WTC11 (cell line): ENCODE data around the gene ADCY3. TPM values are rescaled to one million over a fixed set of nuclear protein-coding genes. Genes with fewer than 3 reads are reported as not detected.

ENCODE experiments used
- ATAC-seq: fragments of 200-7000 bp; cut with Tn5 transposase; 2 replicates; pipeline ENCODE4 v1.10.0; 2021; ENCODE audit warnings: mild to moderate bottlenecking, moderate library complexity
- CTCF ChIA-PET: fragments of 300-600 bp; sonication (Branson Sonifier 250); formaldehyde crosslinking; loops from one replicate; lab custom pipeline; 2021; ENCODE audit warnings: antibody characterized with exemption; lab: Charles Lee
- POLR2A ChIA-PET: fragments of 350-600 bp; sonication (Branson Sonifier 250); formaldehyde crosslinking; loops from one replicate; lab custom pipeline; 2021; ENCODE audit warnings: antibody characterized with exemption; lab: Charles Lee
- DNase-seq: peaks from one replicate; pipeline ENCODE4 v3.0.0; 2021; ENCODE audit warnings: low spot score
- H3K27ac Mint-ChIP-seq: 2 replicates; pipeline ENCODE4 v1.8.0; 2021; ENCODE audit warnings: mixed read lengths
- H3K27me3 Mint-ChIP-seq: 2 replicates; pipeline ENCODE4 v1.8.0; 2021; ENCODE audit warnings: low read depth, mild to moderate bottlenecking, moderate library complexity, mixed read lengths
- H3K36me3 Mint-ChIP-seq: 2 replicates; pipeline ENCODE4 v1.8.0; 2021; ENCODE audit warnings: mixed read lengths
- H3K4me1 Mint-ChIP-seq: 2 replicates; pipeline ENCODE4 v1.8.0; 2022; ENCODE audit warnings: mixed read lengths
- H3K4me3 Mint-ChIP-seq: 2 replicates; pipeline ENCODE4 v1.8.0; 2021; ENCODE audit warnings: mild to moderate bottlenecking, moderate library complexity, mixed read lengths
- H3K9me3 Mint-ChIP-seq: 2 replicates; pipeline ENCODE4 v1.8.0; 2021; ENCODE audit warnings: mixed read lengths
- ATF1 ChIP-seq: sonication (generic); formaldehyde crosslinking; IDR thresholded peaks from 2 replicates; pipeline ENCODE4 v1.8.1; 2023; ENCODE audit warnings: mild to moderate bottlenecking, moderate library complexity, missing genetic modification reagents
- ATF6 ChIP-seq: sonication (generic); formaldehyde crosslinking; IDR thresholded peaks from 2 replicates; pipeline ENCODE4 v1.8.1; 2023; ENCODE audit warnings: mild to moderate bottlenecking, missing genetic modification reagents
- ESRRA ChIP-seq: sonication (generic); formaldehyde crosslinking; IDR thresholded peaks from 2 replicates; pipeline ENCODE4 v1.8.1; 2022; ENCODE audit warnings: mild to moderate bottlenecking, missing genetic modification reagents, borderline replicate concordance
- FOXJ3 ChIP-seq: sonication (generic); formaldehyde crosslinking; IDR thresholded peaks from 2 replicates; pipeline ENCODE4 v1.9.0; 2021; ENCODE audit warnings: missing genetic modification reagents, mild to moderate bottlenecking, borderline replicate concordance
- HMGA2 ChIP-seq: fragments of 250-450 bp; sonication (Bioruptor Pico); IDR thresholded peaks from 2 replicates; pipeline ENCODE4 v1.4.0; 2021; ENCODE audit warnings: mild to moderate bottlenecking, moderate library complexity
- JUN ChIP-seq: sonication (generic); formaldehyde crosslinking; IDR thresholded peaks from 2 replicates; pipeline ENCODE4 v1.8.0; 2023; ENCODE audit warnings: mild to moderate bottlenecking, missing genetic modification reagents
- MLX ChIP-seq: sonication (generic); formaldehyde crosslinking; IDR thresholded peaks from 2 replicates; pipeline ENCODE4 v1.8.1; 2023; ENCODE audit warnings: mild to moderate bottlenecking, missing genetic modification reagents, moderate library complexity
- MXD4 ChIP-seq: fragments of 250-450 bp; sonication (Bioruptor Pico); IDR thresholded peaks from 2 replicates; pipeline ENCODE4 v1.8.0; 2021; ENCODE audit warnings: mild to moderate bottlenecking, moderate library complexity, borderline replicate concordance
- NR2C2 ChIP-seq: sonication (generic); formaldehyde crosslinking; IDR thresholded peaks from 2 replicates; pipeline ENCODE4 v1.8.0; 2022; ENCODE audit warnings: mild to moderate bottlenecking, missing genetic modification reagents
- PREB ChIP-seq: sonication (generic); formaldehyde crosslinking; IDR thresholded peaks from 2 replicates; pipeline ENCODE4 v1.8.1; 2022; ENCODE audit warnings: mild to moderate bottlenecking, missing genetic modification reagents, moderate library complexity, borderline replicate concordance
- RORB ChIP-seq: fragments of 250-450 bp; sonication (Bioruptor Pico); IDR thresholded peaks from 2 replicates; pipeline ENCODE4 v1.9.0; 2021; ENCODE audit warnings: mild to moderate bottlenecking
- SMAD3 ChIP-seq: sonication (generic); formaldehyde crosslinking; IDR thresholded peaks from 2 replicates; pipeline ENCODE4 v1.8.0; 2022; ENCODE audit warnings: missing genetic modification reagents, mild to moderate bottlenecking, borderline replicate concordance
- STAT6 ChIP-seq: sonication (generic); formaldehyde crosslinking; conservative IDR thresholded peaks from 2 replicates; pipeline ENCODE4 v1.8.1; 2023; ENCODE audit warnings: mild to moderate bottlenecking, low read depth, missing genetic modification reagents, moderate library complexity
- TEAD4 ChIP-seq: sonication (generic); formaldehyde crosslinking; IDR thresholded peaks from 2 replicates; pipeline ENCODE4 v1.8.0; 2022; ENCODE audit warnings: mild to moderate bottlenecking, missing genetic modification reagents
- ZNF138 ChIP-seq: sonication (generic); formaldehyde crosslinking; conservative IDR thresholded peaks from 2 replicates; pipeline ENCODE4 v1.8.1; 2022; ENCODE audit warnings: mild to moderate bottlenecking, moderate library complexity, missing genetic modification reagents
- ZNF281 ChIP-seq: sonication (generic); formaldehyde crosslinking; IDR thresholded peaks from 2 replicates; pipeline ENCODE4 v1.8.0; 2023; ENCODE audit warnings: mild to moderate bottlenecking, missing genetic modification reagents
- ZNF317 ChIP-seq: sonication (generic); formaldehyde crosslinking; IDR thresholded peaks from 2 replicates; pipeline ENCODE4 v1.8.1; 2023; ENCODE audit warnings: low read depth, mild to moderate bottlenecking, moderate library complexity, missing genetic modification reagents, borderline replicate concordance
- ZNF423 ChIP-seq: fragments of 250-450 bp; sonication (Bioruptor Pico); IDR thresholded peaks from 2 replicates; pipeline ENCODE4 v2.1.2; 2022; ENCODE audit warnings: mild to moderate bottlenecking, moderate library complexity
- ZSCAN18 ChIP-seq: fragments of 250-450 bp; sonication (Bioruptor Pico); IDR thresholded peaks from 2 replicates; pipeline ENCODE4 v2.1.2; 2022; ENCODE audit warnings: mild to moderate bottlenecking, moderate library complexity
- total RNA-seq: library from RNA; stranded (reverse); gene quantifications from 3 replicates; pipeline ENCODE4 v1.2.3, GENCODE V29; 2021

Gene ADCY3
- total RNA-seq, 1 experiment from 2014 or later: 37.1 TPM

- TF ChIP-seq ATF1 (CRISPR knock-in tag) (no peak), ZNF423 (CRISPR knock-in tag) (no peak), TEAD4 (CRISPR knock-in tag) (no peak), ZNF138 (CRISPR knock-in tag) (no peak), PREB (CRISPR knock-in tag) (no peak), HMGA2 (no peak), ZNF281 (CRISPR knock-in tag) (no peak), ESRRA (CRISPR knock-in tag) (no peak)
Observed at GRCh38 chr2:24969784-24970183, 49.7 kb upstream of the ADCY3 start (continued).

GRCh38 chr2:24961903-24962302 lies 41.9 kb upstream of the ADCY3 start:
- DNase-seq: no peak
- POLR2A ChIA-PET: no interaction called here
- no peaks in the 10 kb centered on the region for H3K9me3 Mint-ChIP-seq
- ATAC-seq: no peak
- no peak for TF ChIP-seq ESRRA (CRISPR knock-in tag)
- CTCF ChIA-PET: no interaction called here
- no peaks in the 10 kb centered on the region for H3K27me3 Mint-ChIP-seq
- peaks cover 8% of the 10 kb centered on the region for H3K4me1 Mint-ChIP-seq
- H3K27ac Mint-ChIP-seq: no peak overlapping the region
- no peak overlapping the region for H3K4me3 Mint-ChIP-seq
- H3K36me3 Mint-ChIP-seq: peaks cover 39% of the 10 kb centered on the region

GRCh38 chr2:24959761-24960160 lies 39.7 kb upstream of the ADCY3 start:
- H3K4me3 Mint-ChIP-seq: no peak overlapping the region
- ChIA-PET CTCF (no interaction called here), POLR2A (no interaction called here)
- peaks cover 12% of the 10 kb centered on the region for H3K9me3 Mint-ChIP-seq
- no peak overlapping the region for H3K27ac Mint-ChIP-seq
- DNase-seq (no peak), ATAC-seq (no peak)
- peaks cover 47% of the 10 kb centered on the region for H3K36me3 Mint-ChIP-seq
- no peaks in the 10 kb centered on the region for H3K27me3 Mint-ChIP-seq
- H3K4me1 Mint-ChIP-seq: peaks cover 8% of the 10 kb centered on the region
- TF ChIP-seq STAT6 (no peak), JUN (no peak), ZNF281 (CRISPR knock-in tag) (no peak), MXD4 (no peak), RORB (no peak), ZNF317 (CRISPR knock-in tag) (no peak), ZSCAN18 (CRISPR knock-in tag) (no peak), FOXJ3 (CRISPR knock-in tag) (no peak), MLX (no peak), ATF6 (no peak), SMAD3 (no peak), NR2C2 (no peak), ESRRA (CRISPR knock-in tag) (no peak)
